Measurements from ENCODE around the gene GPRC6A.

DNA sequence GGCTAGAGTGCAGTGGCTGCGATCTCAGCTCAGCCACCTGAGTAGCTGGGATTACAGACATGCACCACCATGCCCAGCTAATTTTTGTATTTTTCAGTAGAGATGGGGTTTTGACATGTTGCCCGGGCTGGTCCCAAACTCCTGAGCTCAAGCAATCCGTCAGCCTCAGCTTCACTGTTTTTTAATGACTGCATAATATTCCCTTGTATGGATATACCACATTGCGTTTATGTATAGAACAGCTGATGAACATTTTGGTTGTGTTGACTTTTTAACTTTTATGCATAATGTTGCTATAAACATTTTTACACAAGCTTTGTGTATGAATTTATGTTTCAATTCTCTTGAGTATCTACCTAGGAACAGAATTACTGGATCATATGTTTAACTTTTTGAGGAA, 43.9 kb upstream of the GPRC6A start:
- TF ChIP-seq CTCF (IDR thresholded peaks at IDR 0.05 in 2 of 3, conservative IDR thresholded peaks at IDR 0.05 in 1 of 3; ENCODE audit: control insufficient read depth in 2 of 3, extremely low read depth in 1 of 3, insufficient read depth in 1 of 3, low read depth in 3 of 3, low read length in 3 of 3) (no peak), NRF1 (conservative IDR thresholded peaks at IDR 0.05; ENCODE audit: low read depth, low read length) (no peak)
